H9 (cell line): Measurements from ENCODE around the gene SLC38A1. TPM values are rescaled to one million over a fixed set of nuclear protein-coding genes. Genes with fewer than 3 reads are reported as not detected.

Experiments
- DNase-seq: peaks from one replicate; pipeline ENCODE4 v3.0.0-alpha.2; 2017
- H2AFZ ChIP-seq: one replicate; pipeline ENCODE4 v1.6.1; 2013; ENCODE audit warnings: mild to moderate bottlenecking, low read length, control low read depth, moderate library complexity
- H2AK5ac ChIP-seq: 2 replicates; pipeline ENCODE4 v1.6.1; 2013; ENCODE audit warnings: low read length, control low read depth, mixed read lengths; ENCODE audit not compliant: insufficient read length
- H2BK120ac ChIP-seq: one replicate; pipeline ENCODE4 v1.6.1; 2013; ENCODE audit warnings: low read depth, mild to moderate bottlenecking, low read length, control low read depth, inconsistent platforms; ENCODE audit not compliant: poor library complexity, severe bottlenecking
- H2BK12ac ChIP-seq: 2 replicates; pipeline ENCODE4 v1.6.1; 2013; ENCODE audit warnings: low read length, control low read depth, mixed read lengths, low read depth; ENCODE audit not compliant: insufficient read length
- H2BK15ac ChIP-seq: 2 replicates; pipeline ENCODE4 v1.6.1; 2013; ENCODE audit warnings: low read depth, low read length, control low read depth
- H2BK20ac ChIP-seq: one replicate; pipeline ENCODE4 v1.6.1; 2013; ENCODE audit warnings: low read depth, mild to moderate bottlenecking, low read length, control low read depth, inconsistent platforms; ENCODE audit not compliant: poor library complexity, severe bottlenecking
- H2BK5ac ChIP-seq: 2 replicates; pipeline ENCODE4 v1.6.1; 2013; ENCODE audit warnings: low read length, control low read depth, mixed read lengths; ENCODE audit not compliant: insufficient read length
- H3K14ac ChIP-seq: 2 replicates; pipeline ENCODE4 v1.6.1; 2013; ENCODE audit warnings: low read length, control low read depth; ENCODE audit not compliant: insufficient read depth
- H3K18ac ChIP-seq: 2 replicates; pipeline ENCODE4 v1.6.1; 2013; ENCODE audit warnings: low read depth, mild to moderate bottlenecking, mixed read lengths, low read length, control low read depth; ENCODE audit not compliant: insufficient read length
- H3K23ac ChIP-seq: 2 replicates; pipeline ENCODE4 v1.6.1; 2013; ENCODE audit warnings: low read length, control low read depth, mixed read lengths, low read depth; ENCODE audit not compliant: insufficient read length
- H3K23me2 ChIP-seq: 2 replicates; pipeline ENCODE4 v1.6.1; 2013; ENCODE audit warnings: low read depth, mild to moderate bottlenecking, mixed read lengths, low read length, control low read depth; ENCODE audit not compliant: insufficient read length, poor library complexity, severe bottlenecking
- H3K27ac ChIP-seq: 2 replicates; pipeline ENCODE4 v1.5.1; 2013; ENCODE audit warnings: low read length, control low read depth, mixed read lengths, low read depth; ENCODE audit not compliant: insufficient read length
- H3K27me3 ChIP-seq: 2 replicates; pipeline ENCODE4 v1.6.1; 2013; ENCODE audit warnings: low read length, control low read depth, inconsistent platforms; ENCODE audit not compliant: insufficient read depth
- H3K4ac ChIP-seq: 2 replicates; pipeline ENCODE4 v1.6.1; 2013; ENCODE audit warnings: low read depth, mild to moderate bottlenecking, control low read depth, inconsistent platforms, low read length, moderate library complexity
- H3K4me1 ChIP-seq: 2 replicates; pipeline ENCODE4 v1.6.1; 2013; ENCODE audit warnings: low read length, control low read depth, inconsistent platforms; ENCODE audit not compliant: insufficient read depth
- H3K4me2 ChIP-seq: 2 replicates; pipeline ENCODE4 v1.6.1; 2013; ENCODE audit warnings: low read length, control low read depth, mixed read lengths; ENCODE audit not compliant: insufficient read length, insufficient read depth
- H3K56ac ChIP-seq: 2 replicates; pipeline ENCODE4 v1.6.1; 2013; ENCODE audit warnings: low read depth, mild to moderate bottlenecking, mixed read lengths, low read length, control low read depth; ENCODE audit not compliant: insufficient read length
- H3K79me1 ChIP-seq: 2 replicates; pipeline ENCODE4 v1.6.1; 2013; ENCODE audit warnings: low read depth, mild to moderate bottlenecking, moderate library complexity, low read length, control low read depth, inconsistent platforms; ENCODE audit not compliant: insufficient read depth, poor library complexity, severe bottlenecking
- H3K79me2 ChIP-seq: 2 replicates; pipeline ENCODE4 v1.6.1; 2013; ENCODE audit warnings: low read length, control low read depth, inconsistent platforms; ENCODE audit not compliant: insufficient read depth
- H3K9ac ChIP-seq: 2 replicates; pipeline ENCODE4 v1.6.1; 2013; ENCODE audit warnings: low read length, control low read depth, mixed read lengths; ENCODE audit not compliant: insufficient read length; ENCODE audit errors: extremely low read depth
- H3K9me3 ChIP-seq: one replicate; pipeline ENCODE4 v1.6.1; 2013; ENCODE audit warnings: low read depth, low read length, inconsistent platforms; ENCODE audit not compliant: control insufficient read depth
- H3T11ph ChIP-seq: one replicate; pipeline ENCODE4 v1.6.1; 2013; ENCODE audit warnings: mild to moderate bottlenecking, low read length, control low read depth, inconsistent platforms
- H4K20me1 ChIP-seq: one replicate; pipeline ENCODE4 v1.6.1; 2013; ENCODE audit not compliant: control insufficient read depth, insufficient read length, insufficient read depth
- H4K5ac ChIP-seq: 2 replicates; pipeline ENCODE4 v1.6.1; 2013; ENCODE audit warnings: low read depth, mild to moderate bottlenecking, mixed read lengths, low read length, control low read depth; ENCODE audit not compliant: insufficient read length
- H4K8ac ChIP-seq: replicated peaks from 2 replicates; pipeline ENCODE4 v1.6.1; 2013; ENCODE audit warnings: low read length, control low read depth, mixed read lengths, low read depth; ENCODE audit not compliant: insufficient read length
- H4K91ac ChIP-seq: 2 replicates; pipeline ENCODE4 v1.6.1; 2013; ENCODE audit warnings: low read depth, mild to moderate bottlenecking, moderate library complexity, mixed read lengths, low read length, control low read depth; ENCODE audit not compliant: insufficient read length
- H3K27ac Mint-ChIP-seq, 3 experiments: 2 replicates in 2 of 3; 3 replicates in 1 of 3; pipeline ENCODE4 v1.8.0; 2020 to 2021; ENCODE audit warnings: mixed read lengths in 3 of 3, mild to moderate bottlenecking in 1 of 3, moderate library complexity in 1 of 3
- H3K27me3 Mint-ChIP-seq: 2 replicates; pipeline ENCODE4 v1.8.0; 2021; ENCODE audit warnings: low read depth, mild to moderate bottlenecking, moderate library complexity, mixed read lengths
- H3K36me3 Mint-ChIP-seq, 3 experiments: 2 replicates in 2 of 3; 3 replicates in 1 of 3; pipeline ENCODE4 v1.8.0; 2020 to 2021; ENCODE audit warnings: low read depth in 3 of 3, mixed read lengths in 3 of 3; ENCODE audit not compliant: insufficient read depth in 1 of 3
- H3K4me1 Mint-ChIP-seq, 2 experiments: 2 replicates each; pipeline ENCODE4 v1.8.0; 2020; ENCODE audit warnings: mixed read lengths in 2 of 2
- H3K4me3 Mint-ChIP-seq, 2 experiments: 2 replicates in 1 of 2; 3 replicates in 1 of 2; pipeline ENCODE4 v1.8.0; 2020 to 2021; ENCODE audit warnings: mild to moderate bottlenecking in 2 of 2, mixed read lengths in 2 of 2, moderate library complexity in 1 of 2
- H3K9me3 Mint-ChIP-seq, 2 experiments: 2 replicates in 1 of 2; 3 replicates in 1 of 2; pipeline ENCODE4 v1.8.0; 2020; ENCODE audit warnings: mild to moderate bottlenecking in 2 of 2, mixed read lengths in 2 of 2, moderate library complexity in 1 of 2
- CTCF ChIP-seq: fragments of 200-600 bp; sonication (generic); conservative IDR thresholded peaks from 3 replicates; pipeline ENCODE4 v1.8.0; 2021; ENCODE audit warnings: antibody characterized with exemption, mild to moderate bottlenecking
- WGBS: extraction: QIAGEN DNeasy Blood & Tissue Kit; methylation state at CpG from one replicate; pipeline ENCODE4 v1.1.7; 2013; ENCODE audit warnings: missing lambda C conversion rate, low lambda C conversion rate, mixed read lengths; ENCODE audit not compliant: insufficient read length; ENCODE audit errors: extremely low coverage; 5-methylcytosine and 5-hydroxymethylcytosine counted together
- total RNA-seq: library from RNA; stranded (reverse); gene quantifications from 2 replicates; pipeline ENCODE4 v1.2.1, GENCODE V29; 2021

The SLC38A1 gene
- total RNA-seq, 1 experiment from 2014 or later, result 216 TPM

- Histone ChIP-seq H4K91ac (no peak overlapping the region), H3K23me2 (no peaks in the 10 kb centered on the region), H3K4ac (no peak overlapping the region), H3K18ac (no peak overlapping the region), H3K79me2 (peaks cover 70% of the 10 kb centered on the region), H3K4me1 (peaks cover 18% of the 10 kb centered on the region; the same call in 1 of the 2 replicates), H3K56ac (no peak overlapping the region), H4K8ac (no peak overlapping the region), H3K23ac (no peak overlapping the region), H3K9me3 (no peaks in the 10 kb centered on the region), H2BK5ac (no peak overlapping the region), H3K14ac (no peak overlapping the region), H2BK20ac (no peak overlapping the region), H3K27me3 (no peaks in the 10 kb centered on the region), H2AFZ (no peak overlapping the region), H2BK12ac (no peak overlapping the region), H4K20me1 (no peaks in the 10 kb centered on the region), H2BK120ac (no peak overlapping the region), H3K4me2 (no peak overlapping the region), H3K79me1 (peaks cover 3% of the 10 kb centered on the region), H2AK5ac (no peak overlapping the region), H3K9ac (no peak overlapping the region), H3T11ph (no peak overlapping the region), H4K5ac (no peak overlapping the region), H3K27ac (no peak overlapping the region), H2BK15ac (no peak overlapping the region)
- no peak for TF ChIP-seq CTCF
- H3K27ac Mint-ChIP-seq, result no peak overlapping the region; a peak in 1 of 7 replicates
- peaks cover 21 to 27% of the 10 kb centered on the region in 2 experiments for H3K4me1 Mint-ChIP-seq
- peaks cover 43 to 44% (median 43%) of the 10 kb centered on the region in 3 experiments for H3K36me3 Mint-ChIP-seq
- no CpG with 5 or more reads among the region's 2 CpGs for WGBS
- H3K4me3 Mint-ChIP-seq, result no peak overlapping the region
- DNase-seq, result no peak
- no peaks in the 10 kb centered on the region for H3K27me3 Mint-ChIP-seq
- peaks cover 0 to 15% of the 10 kb centered on the region in 2 experiments; a peak in 3 of 5 replicates for H3K9me3 Mint-ChIP-seq
These were observed 10.7 kb downstream of the SLC38A1 start for GRCh38 chr12:46258129-46258528.
